Bronchial epithelial cell (primary cell): ENCODE results near the gene OR52E1. TPM values are rescaled to one million over a fixed set of nuclear protein-coding genes. Genes with fewer than 3 reads are reported as not detected.

ENCODE experiments used
- DNase-seq: peaks from one replicate; pipeline ENCODE4 v3.0.0-alpha.2; 2010; ENCODE audit warnings: low read depth
- FAIRE-seq: peaks from 2 replicates; lab custom pipeline; 2011; peaks lifted over from hg19 to GRCh38; lab: Jason Lieb, UNC
- H3K27me3 ChIP-seq: 2 replicates; pipeline ENCODE4 v1.5.1; 2011; ENCODE audit warnings: low read length; ENCODE audit not compliant: control insufficient read depth, insufficient read depth
- H3K36me3 ChIP-seq: 2 replicates; pipeline ENCODE4 v1.5.1; 2011; ENCODE audit warnings: low read length; ENCODE audit not compliant: control insufficient read depth, insufficient read depth
- H3K4me3 ChIP-seq: 2 replicates; pipeline ENCODE4 v1.5.1; 2011; ENCODE audit warnings: mild to moderate bottlenecking, low read depth, low read length, control low read depth
- CTCF ChIP-seq: IDR thresholded peaks from 2 replicates; pipeline ENCODE4 v1.5.1; 2011; ENCODE audit warnings: mild to moderate bottlenecking, moderate library complexity, low read length, control low read depth, inconsistent platforms; ENCODE audit not compliant: insufficient read depth, severe bottlenecking
- total RNA-seq: library from RNA; depleted of rRNA; stranded (reverse); fragments of >200 nt; gene quantifications from 2 replicates; pipeline ENCODE4 v1.2.1, GENCODE V29; 2014

The OR52E1 gene
- total RNA-seq, 1 donor from 2014 or later, result not detected

- no peak for TF ChIP-seq CTCF
- Histone ChIP-seq H3K27me3 (no peaks in the 10 kb centered on the region), H3K36me3 (no peaks in the 10 kb centered on the region), H3K4me3 (no peak overlapping the region)
- FAIRE-seq (no peak), DNase-seq (no peak)
These were observed 23.6 kb downstream of the OR52E1 start for GRCh38 chr11:5092821-5093585.

GRCh38 chr11:5096011-5096410 lies 26.6 kb downstream of the OR52E1 start:
- no peak for TF ChIP-seq CTCF
- Histone ChIP-seq H3K4me3 (no peak overlapping the region), H3K27me3 (no peaks in the 10 kb centered on the region), H3K36me3 (no peaks in the 10 kb centered on the region)
- no peak for DNase-seq
- FAIRE-seq, result no peak

- FAIRE-seq (no peak), DNase-seq (no peak)
- TF ChIP-seq CTCF, result no peak
- no peak overlapping the region for H3K4me3 ChIP-seq
- no peaks in the 10 kb centered on the region for H3K36me3 ChIP-seq
- H3K27me3 ChIP-seq, result no peaks in the 10 kb centered on the region
These were observed 32.9 kb downstream of the OR52E1 start for GRCh38 chr11:5102246-5102645.

GRCh38 chr11:5103066-5103465 lies 33.7 kb downstream of the OR52E1 start:
- DNase-seq (no peak), FAIRE-seq (no peak)
- H3K27me3 ChIP-seq, result no peaks in the 10 kb centered on the region
- no peak overlapping the region for H3K4me3 ChIP-seq
- H3K36me3 ChIP-seq, result no peaks in the 10 kb centered on the region
- TF ChIP-seq CTCF, result no peak

- no peak for DNase-seq
- Histone ChIP-seq H3K36me3 (no peaks in the 10 kb centered on the region), H3K4me3 (no peak overlapping the region), H3K27me3 (no peaks in the 10 kb centered on the region)
- FAIRE-seq, result no peak
- no peak for TF ChIP-seq CTCF
These were observed 37.9 kb downstream of the OR52E1 start for GRCh38 chr11:5107285-5107684.

- Histone ChIP-seq H3K36me3 (no peaks in the 10 kb centered on the region), H3K4me3 (no peak overlapping the region), H3K27me3 (no peaks in the 10 kb centered on the region)
- DNase-seq (no peak), FAIRE-seq (no peak)
- no peak for TF ChIP-seq CTCF
These were observed 46.0 kb downstream of the OR52E1 start for GRCh38 chr11:5115339-5115738.
